ENCODE measurements around the gene DOCK9.
"Not testable (repeated sequence)": the region's sequence is repeated elsewhere in the genome, so short reads cannot be mapped to it uniquely, and the experiment has no call there.

DOCK9 gene

DNA sequence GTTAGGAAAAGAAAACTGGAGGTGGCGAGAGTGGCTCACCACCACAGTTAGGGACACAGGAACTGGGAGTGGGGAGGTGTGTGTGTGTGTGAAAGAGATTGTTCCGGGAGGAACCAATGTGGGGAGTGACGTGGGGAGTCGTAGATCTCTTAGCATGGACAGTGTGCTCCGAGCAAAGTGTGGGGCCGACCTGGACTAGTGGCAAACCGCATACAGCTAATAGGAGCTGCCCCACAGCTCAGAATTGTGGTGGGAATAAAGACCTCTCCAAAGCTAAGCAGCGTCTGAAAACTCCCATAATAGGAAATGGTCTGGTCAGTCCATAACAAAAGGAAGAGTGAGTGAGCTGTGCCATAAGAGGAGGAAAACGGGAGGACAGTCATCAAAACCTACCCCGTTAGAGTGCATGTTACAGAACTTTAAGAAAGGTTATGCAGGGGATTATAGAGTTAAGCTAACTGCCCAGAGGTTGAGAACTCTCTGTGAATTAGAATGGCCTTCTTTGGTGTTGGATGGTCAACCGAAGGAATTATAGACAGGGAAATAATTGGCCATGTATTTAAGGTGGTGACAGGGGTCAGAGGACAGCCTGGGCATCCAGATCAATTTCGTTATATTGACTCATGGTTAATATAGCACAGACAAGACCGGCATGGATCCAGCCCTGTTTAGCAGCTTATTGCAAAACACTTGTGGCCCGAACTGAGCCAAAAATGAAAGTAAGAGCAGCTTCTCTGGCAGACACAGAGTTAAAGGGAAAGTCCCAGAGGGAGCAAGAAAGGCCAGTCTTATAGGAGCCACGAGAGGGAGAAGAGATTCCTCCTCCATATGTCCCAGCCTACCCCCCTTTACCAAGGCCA lies 216.5 kb downstream of the DOCK9 start:
- no peak for DNase-seq

DNA sequence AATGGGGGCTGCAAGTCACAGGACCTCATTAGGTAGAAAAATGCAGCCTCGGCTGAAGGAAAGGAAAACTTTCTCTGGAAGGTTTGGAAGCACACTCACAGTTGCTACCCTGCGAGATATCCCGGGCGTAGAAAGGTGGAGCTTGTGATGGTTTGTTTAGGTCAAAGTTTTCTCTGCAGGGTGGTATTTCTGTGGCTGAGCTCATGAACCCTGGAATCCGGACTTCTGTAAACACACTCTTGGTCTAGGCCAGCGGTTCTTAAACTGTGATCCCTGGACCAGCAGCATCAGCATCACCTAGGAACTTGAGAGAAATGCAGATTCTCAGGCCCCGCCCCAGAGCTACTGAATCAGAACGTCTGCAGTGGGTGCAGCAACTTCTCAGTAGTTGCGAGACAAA lies 222.1 kb downstream of the DOCK9 start:
- DNase-seq, result no peak

DNA sequence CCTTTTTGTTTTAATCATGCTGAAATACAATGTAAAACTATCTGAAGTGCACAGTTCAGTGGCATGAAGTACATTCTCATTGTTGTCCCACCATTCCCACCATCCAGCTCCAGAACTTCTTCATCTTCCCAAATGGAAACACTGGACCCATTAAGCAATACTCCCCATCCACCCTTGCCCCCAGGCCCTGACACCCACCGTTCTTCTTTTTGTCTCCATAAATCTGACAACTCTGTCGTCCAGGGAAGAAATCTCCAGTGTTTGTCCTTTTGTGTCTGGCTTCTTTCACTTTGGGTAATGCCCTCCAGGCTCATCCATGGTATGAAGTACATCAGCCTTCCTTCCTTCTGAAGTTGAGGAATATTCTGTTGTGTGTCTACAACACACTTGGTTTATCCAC lies 222.7 kb downstream of the DOCK9 start:
- DNase-seq, result no peak

DNA sequence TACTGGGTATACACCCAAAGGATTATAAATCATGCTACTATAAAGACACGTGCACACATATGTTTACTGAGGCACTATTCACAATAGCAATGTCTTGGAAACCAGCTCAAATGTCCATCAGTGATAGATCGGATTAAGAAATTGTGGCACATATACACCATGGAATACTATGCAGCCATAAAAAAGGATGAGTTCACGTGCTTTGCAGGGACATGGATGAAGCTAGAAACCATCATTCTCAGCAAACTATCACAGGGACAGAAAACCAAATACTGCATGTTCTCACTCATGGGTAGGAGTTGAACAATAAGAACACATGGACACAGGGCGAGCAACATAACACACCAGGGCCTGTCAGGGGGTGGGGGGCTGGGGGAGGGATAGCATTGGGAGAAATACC lies 223.4 kb downstream of the DOCK9 start:
- DNase-seq, result not testable (repeated sequence)

DNA sequence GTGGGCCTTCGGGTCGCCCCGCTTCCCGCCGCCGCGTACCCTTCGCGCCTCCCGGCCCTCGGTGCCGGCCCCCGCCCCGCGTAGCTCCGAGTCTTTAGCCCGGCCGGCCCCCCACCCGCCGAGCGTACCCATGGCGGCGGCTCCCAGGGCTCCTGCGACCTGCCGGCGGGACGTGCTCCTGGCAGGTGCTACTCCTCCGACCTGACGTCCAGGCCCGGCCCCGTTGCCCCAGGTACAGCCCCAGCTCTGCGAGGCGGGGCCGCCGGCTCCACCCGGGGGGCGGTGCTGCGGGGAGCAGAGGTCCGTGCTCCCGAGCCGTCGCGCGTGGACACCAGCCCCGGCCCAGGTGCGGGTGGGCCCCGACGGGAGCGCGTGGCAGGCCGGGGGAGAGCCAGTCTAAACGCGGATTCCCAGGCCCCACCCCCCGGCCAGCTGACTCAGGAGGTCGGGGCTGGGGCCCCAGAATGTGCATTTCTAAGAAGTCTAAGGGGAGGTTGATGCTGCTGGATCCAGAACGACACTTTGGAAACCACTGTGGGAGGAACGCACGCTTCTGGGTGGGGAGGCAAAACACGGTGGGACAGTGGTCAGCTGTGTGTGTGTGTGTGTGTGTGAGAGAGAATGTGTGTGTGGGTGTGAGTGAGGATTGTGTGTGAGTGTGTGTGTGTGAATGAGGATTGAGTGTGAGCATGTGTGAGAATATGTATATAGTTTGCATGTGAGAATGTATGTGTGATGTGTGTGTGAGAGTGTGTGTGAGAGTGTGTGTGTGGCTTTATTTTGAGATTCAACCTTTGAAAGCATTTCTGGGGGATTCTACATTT lies 225.2 kb downstream of the DOCK9 start, which contains the start of gene SLC15A1:
TSS of gene SLC15A1 (minus strand) at position 206 of the 824 bp plus-strand sequence. CDS start at position 132, 74 bp downstream.
- DNase-seq, result no peak

DNA sequence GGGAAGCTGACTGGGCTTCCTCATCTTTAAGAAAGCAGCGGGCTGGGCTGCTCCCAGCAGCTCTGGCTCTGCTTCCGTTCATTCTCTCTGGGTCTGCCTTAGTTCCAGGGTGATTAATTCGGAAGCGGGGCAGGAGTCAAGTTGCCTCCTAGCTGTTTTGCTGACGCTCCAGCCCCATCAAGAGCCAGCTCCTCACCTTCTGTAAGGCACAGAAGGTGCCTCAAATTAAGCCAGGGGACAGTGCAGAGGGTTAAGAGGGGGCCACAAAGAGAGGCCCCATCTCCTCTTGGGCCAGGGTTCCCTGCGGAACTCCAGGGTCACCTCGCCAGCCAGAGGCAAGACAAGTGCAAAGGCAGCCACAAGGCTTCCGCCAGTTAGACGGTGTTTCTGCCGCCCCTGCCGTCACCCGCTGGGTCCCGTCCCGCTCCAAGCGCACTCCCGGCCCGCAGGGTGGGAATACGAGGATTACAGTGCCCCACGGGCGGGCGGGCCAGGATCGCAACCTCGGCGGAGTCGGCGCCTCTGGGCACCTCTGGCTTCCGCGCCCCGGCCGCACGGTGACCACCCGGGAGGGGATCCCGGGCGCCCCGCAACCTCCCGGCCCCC lies 225.9 kb downstream of the DOCK9 start:
- no peak for DNase-seq

DNA sequence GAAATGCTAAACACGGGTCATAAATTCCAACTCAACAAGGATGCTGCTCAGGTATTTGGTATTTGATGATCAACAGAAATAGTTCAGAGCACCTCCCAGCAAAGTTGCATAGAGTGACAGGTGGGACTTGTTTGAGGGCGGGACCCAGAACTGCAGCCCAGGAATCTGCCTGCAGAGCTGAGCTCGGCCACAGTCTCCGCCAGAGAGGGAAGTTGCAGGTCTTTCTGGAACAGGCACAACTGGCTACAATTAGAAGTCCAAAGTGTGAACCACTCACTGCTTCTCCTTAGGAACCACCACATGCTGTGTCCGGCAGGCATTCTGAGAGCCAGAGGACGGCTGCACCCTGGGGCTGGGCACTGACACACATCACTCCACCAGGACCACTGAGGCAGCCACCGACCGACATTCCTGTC lies 226.5 kb downstream of the DOCK9 start:
- no peak for DNase-seq

DNA sequence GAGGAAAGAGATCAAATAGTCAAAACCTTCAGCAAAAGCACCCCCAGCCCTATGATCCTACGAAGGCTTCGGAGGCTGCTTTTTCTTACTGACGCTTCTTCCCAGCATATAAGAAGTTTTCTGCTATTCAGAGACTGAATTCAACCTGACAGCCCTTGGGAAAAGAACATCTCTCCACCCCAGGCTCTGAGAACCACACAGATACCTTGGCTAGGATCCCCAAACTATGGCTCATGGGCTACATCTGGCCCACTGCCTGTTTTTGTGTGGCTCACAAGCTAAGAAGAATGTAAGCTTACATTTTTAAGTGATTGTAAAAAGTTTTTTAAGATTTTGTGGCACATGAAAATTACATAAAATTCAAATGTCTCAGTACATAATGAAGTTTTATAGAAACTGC lies 228.4 kb downstream of the DOCK9 start:
- no peak for DNase-seq

DNA sequence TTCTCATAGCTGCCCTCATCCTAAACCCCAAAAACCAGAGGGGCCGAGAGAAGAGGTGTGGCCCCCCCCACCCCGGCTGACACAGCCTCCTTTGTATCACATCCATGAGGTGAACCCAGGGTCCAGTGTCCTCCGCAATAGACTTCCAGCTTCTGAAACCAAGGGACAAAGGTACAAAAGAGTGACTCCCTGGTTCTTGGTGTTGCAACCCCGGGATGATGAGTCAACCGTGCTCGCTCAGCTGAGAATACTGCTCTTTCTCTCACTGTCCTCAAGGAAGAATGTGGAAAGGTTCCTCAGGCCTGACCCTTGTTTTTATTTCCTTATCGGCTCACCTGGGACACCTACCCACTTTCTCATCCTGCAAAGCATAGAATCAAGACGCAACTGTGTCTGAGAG lies 230.9 kb downstream of the DOCK9 start:
- no peak for DNase-seq
